HepG2 (cell line): Measurements from ENCODE around the gene NLRP6. TPM values are rescaled to one million over a fixed set of nuclear protein-coding genes. Genes with fewer than 3 reads are reported as not detected.

Source experiments
- ATAC-seq: fragments of 200-7000 bp; cut with Tn5 transposase; 3 replicates; pipeline ENCODE4 v1.9.1; 2020; ENCODE audit warnings: mild to moderate bottlenecking, moderate library complexity
- BruUV-seq: library from RNA; stranded (reverse); fragments of 400-500 nt; replicated peaks from 2 replicates; lab custom pipeline; 2021; lab: Mats Ljungman, UMichigan
- CTCF ChIA-PET: fragments of 300-600 bp; formaldehyde crosslinking; extraction: SDS; loops from one replicate; lab custom pipeline; 2021; ENCODE audit warnings: low total read pairs, inconsistent platforms, low intra/inter-chr PET ratio; lab: Yijun Ruan, JAX
- POLR2A ChIA-PET: fragments of 350-600 bp; sonication (Branson Sonifier 250); formaldehyde crosslinking; loops from one replicate; lab custom pipeline; 2020; ENCODE audit warnings: antibody characterized with exemption, inconsistent platforms; lab: Yijun Ruan, JAX
- DNase-seq: peaks from one replicate; pipeline ENCODE4 v3.0.0-alpha.2; 2015; ENCODE audit warnings: low spot score
- FAIRE-seq: peaks from 3 replicates; lab custom pipeline; 2011; peaks lifted over from hg19 to GRCh38; lab: Jason Lieb, UNC
- H2AFZ ChIP-seq: one replicate; pipeline ENCODE4 v1.6.1; 2011; ENCODE audit warnings: low read length, inconsistent platforms
- H3K27ac ChIP-seq: fragments of 300-600 bp; 3 replicates; pipeline ENCODE4 v1.8.0; 2011; ENCODE audit warnings: mixed run types, mild to moderate bottlenecking, mixed read lengths, low read length, inconsistent platforms; ENCODE audit not compliant: insufficient read depth; ENCODE audit errors: extremely low read length
- H3K27me3 ChIP-seq, 2 experiments: fragments of 200-600 bp in 1 of 2; 2 replicates in 1 of 2; 3 replicates in 1 of 2; pipeline versions ENCODE4 v1.6.0 to v1.8.0; 2011; ENCODE audit warnings: low read length in 2 of 2, mild to moderate bottlenecking in 2 of 2, moderate library complexity in 2 of 2, inconsistent platforms in 1 of 2; ENCODE audit not compliant: insufficient read depth in 2 of 2, control insufficient read depth in 1 of 2
- H3K36me3 ChIP-seq, 2 experiments: fragments of 200-600 bp in 1 of 2; replicated peaks in 1 of 2; 2 replicates in 1 of 2; 3 replicates in 1 of 2; pipeline versions ENCODE4 v1.5.1 to v1.8.0; 2011; ENCODE audit warnings: low read length in 2 of 2, inconsistent platforms in 1 of 2; ENCODE audit not compliant: insufficient read depth in 2 of 2, control insufficient read depth in 1 of 2
- H3K4me1 ChIP-seq: 2 replicates; pipeline ENCODE4 v1.5.1; 2012; ENCODE audit warnings: low read length, inconsistent platforms; ENCODE audit not compliant: insufficient read depth
- H3K4me2 ChIP-seq: 2 replicates; pipeline ENCODE4 v1.6.0; 2011; ENCODE audit warnings: low read depth, low read length, inconsistent platforms
- H3K4me3 ChIP-seq, 3 experiments: fragments of 200-600 bp in 1 of 3; sonication (generic), shearing (Covaris generic) in 1 of 3; replicated peaks in 1 of 3; 2 replicates each; pipeline ENCODE4 v1.5.1; 2011 to 2016; ENCODE audit warnings: low read length in 3 of 3, inconsistent platforms in 2 of 3, low read depth in 2 of 3, mild to moderate bottlenecking in 2 of 3, control low read depth in 1 of 3, mixed read lengths in 1 of 3; ENCODE audit not compliant: insufficient read depth in 1 of 3
- H3K79me2 ChIP-seq: one replicate; pipeline ENCODE4 v1.6.1; 2011; ENCODE audit warnings: low read length, inconsistent platforms; ENCODE audit not compliant: insufficient read depth
- H3K9ac ChIP-seq: 2 replicates; pipeline ENCODE4 v1.6.0; 2011; ENCODE audit warnings: mild to moderate bottlenecking, low read depth, low read length, inconsistent platforms; ENCODE audit not compliant: insufficient read depth
- H3K9me3 ChIP-seq: 2 replicates; pipeline ENCODE4 v1.5.1; 2012; ENCODE audit warnings: mild to moderate bottlenecking, low read length
- H4K20me1 ChIP-seq: 2 replicates; pipeline ENCODE4 v1.6.0; 2011; ENCODE audit warnings: inconsistent platforms, mild to moderate bottlenecking, low read length, moderate library complexity; ENCODE audit not compliant: insufficient read depth
- AGO2 ChIP-seq: fragments of 200-400 bp; formaldehyde crosslinking; optimal IDR thresholded peaks from 2 replicates; pipeline ENCODE3; 2017; ENCODE audit warnings: mild to moderate bottlenecking, low read depth, low read length, moderate library complexity
- CAMTA2 ChIP-seq: sonication (generic); formaldehyde crosslinking; IDR thresholded peaks from 2 replicates; pipeline ENCODE4 v1.4.0; 2020; ENCODE audit warnings: mild to moderate bottlenecking, missing genetic modification reagents, borderline replicate concordance
- CREB1 ChIP-seq, 2 experiments: fragments of 450-650 bp in 1 of 2; IDR thresholded peaks; 2 replicates each; pipeline ENCODE4 v1.6.1; 2016 to 2017; ENCODE audit warnings: control low read depth in 1 of 2, mild to moderate bottlenecking in 1 of 2, missing compliant biosample characterization in 1 of 2, missing genetic modification characterization in 1 of 2
- DPF2 ChIP-seq: sonication (generic); formaldehyde crosslinking; IDR thresholded peaks from 2 replicates; pipeline ENCODE4 v1.4.0; 2020; ENCODE audit warnings: mild to moderate bottlenecking, low read depth, missing genetic modification reagents, borderline replicate concordance
- HNRNPL ChIP-seq: fragments of 200-400 bp; formaldehyde crosslinking; IDR thresholded peaks from 2 replicates; pipeline ENCODE4 v1.6.1; 2017; ENCODE audit warnings: mild to moderate bottlenecking, low read depth, low read length
- RBFOX2 ChIP-seq: fragments of 200-400 bp; formaldehyde crosslinking; IDR thresholded peaks from 2 replicates; pipeline ENCODE4 v1.6.1; 2017; ENCODE audit warnings: low read depth, mild to moderate bottlenecking, low read length
- SMC3 ChIP-seq: IDR thresholded peaks from 2 replicates; pipeline ENCODE4 v1.6.1; 2011; ENCODE audit warnings: low read length, improper control_type of control experiment
- SP4 ChIP-seq: sonication (generic); formaldehyde crosslinking; IDR thresholded peaks from 2 replicates; pipeline ENCODE4 v1.8.1; 2023; ENCODE audit warnings: mild to moderate bottlenecking, missing genetic modification reagents
- TBX3 ChIP-seq: fragments of 450-650 bp; IDR thresholded peaks from 2 replicates; pipeline ENCODE4 v1.6.1; 2017; ENCODE audit warnings: antibody characterized with exemption, mild to moderate bottlenecking, inconsistent platforms, borderline replicate concordance
- ZNF616 ChIP-seq: sonication (generic); formaldehyde crosslinking; IDR thresholded peaks from 2 replicates; pipeline ENCODE4 v1.5.0; 2020; ENCODE audit warnings: low read depth, mild to moderate bottlenecking, missing genetic modification reagents
- ZNF674 ChIP-seq: sonication (generic); formaldehyde crosslinking; IDR thresholded peaks from 2 replicates; pipeline ENCODE4 v1.5.0; 2020; ENCODE audit warnings: low read depth, mild to moderate bottlenecking, missing genetic modification reagents
- WGBS: methylation state at CpG from one replicate; pipeline ENCODE4 v1.1.6; 2017; ENCODE audit warnings: low lambda C conversion rate; 5-methylcytosine and 5-hydroxymethylcytosine counted together
- in situ Hi-C: cut with HindIII; loops from 2 replicates; pipeline ENCODE4 v1.10.0; 2017; ENCODE audit warnings: low pct_unique_long_range_greater_than_20kb; ENCODE audit not compliant: extremely low pct_ligation_motif_present
- intact Hi-C: fragments of 100-400 bp; cut with micrococcal nuclease; formaldehyde crosslinking; loops from one replicate; pipeline ENCODE4 v1.10.0; 2022; ENCODE audit not compliant: unreplicated experiment
- polyA plus RNA-seq, 8 experiments: library from polyadenylated mRNA; depleted of rRNA in 3 of 8; stranded (reverse) in 7 of 8; unstranded in 1 of 8; fragments of >200 nt; fragmentation: Illumina TruSeq in 4 of 8; extraction: Trizol in 4 of 8; gene quantifications; 2 replicates each; pipeline versions ENCODE4 v1.2.1 to v1.2.3, GENCODE V29; 2011 to 2016; ENCODE audit warnings: low read depth in 4 of 8, missing spikeins in 1 of 8, mixed read lengths in 1 of 8; ENCODE audit not compliant: insufficient read depth in 1 of 8
- total RNA-seq, 5 experiments: library from RNA; depleted of rRNA; stranded (reverse); fragments of >200 nt; fragmentation: Illumina TruSeq; extraction: Trizol; gene quantifications; 2 replicates each; pipeline ENCODE4 v1.2.3, GENCODE V29; 2016; ENCODE audit warnings: low read depth in 1 of 5
- TF ChIP-seq, protein P1 (sequence below): sonication (generic); formaldehyde crosslinking; conservative IDR thresholded peaks from 2 replicates; pipeline ENCODE4 v1.4.0; 2020; ENCODE audit warnings: missing genetic modification reagents
- TF ChIP-seq, protein P2 (sequence below): sonication (generic); formaldehyde crosslinking; IDR thresholded peaks from 2 replicates; pipeline ENCODE4 v1.8.0; 2022; ENCODE audit warnings: low read depth, missing genetic modification reagents
- TF ChIP-seq, protein P3 (sequence below): sonication (generic); formaldehyde crosslinking; IDR thresholded peaks from 2 replicates; pipeline ENCODE4; 2020; ENCODE audit warnings: missing genetic modification reagents, mild to moderate bottlenecking, borderline replicate concordance

Gene NLRP6
- total and polyA plus RNA-seq, 2 of the 13 experiments (the other 11 are each of a cell fraction or from before 2014, with no cell fraction given), result not detected

DNA sequence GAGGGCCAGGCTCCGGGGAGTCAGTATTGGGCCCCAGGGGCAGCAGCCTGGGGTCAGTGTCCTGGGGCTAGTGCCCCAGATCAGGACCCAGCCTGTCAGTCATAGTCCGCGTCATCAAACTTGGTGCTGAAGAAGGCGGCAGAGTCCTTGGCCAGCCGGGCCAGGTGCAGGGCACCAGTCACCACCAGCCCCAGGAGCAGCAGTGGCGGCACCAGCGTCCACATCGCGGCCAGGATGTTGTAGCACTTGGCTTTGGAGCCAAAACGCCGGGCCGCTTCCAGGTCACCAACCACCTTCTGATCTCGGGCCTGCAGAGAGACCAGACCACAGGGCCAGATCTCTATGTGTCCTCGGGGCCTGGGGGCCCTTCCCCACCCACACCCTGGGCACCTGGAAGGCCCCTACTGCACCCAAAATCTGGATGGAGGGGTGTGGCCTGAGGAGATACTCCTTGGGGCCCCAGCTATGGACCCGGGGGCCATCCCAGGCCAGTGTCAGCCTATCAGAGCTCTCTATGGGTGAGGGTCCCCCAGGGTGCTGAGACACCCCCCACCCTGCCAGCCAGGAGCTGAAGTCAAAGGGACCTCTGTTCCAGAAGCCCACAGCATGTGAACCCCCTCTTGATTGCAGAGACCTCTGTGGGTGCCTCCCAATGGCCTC lies 20.3 kb downstream of the NLRP6 start:
- no CpG with 5 or more reads among the region's 15 CpGs for WGBS
- H3K79me2 ChIP-seq, result no peaks in the 10 kb centered on the region
- POLR2A ChIA-PET, result interaction anchor here (1.5 kb wide), 1 partner anchor 57 kb away, joined by 3 read pairs; no protein-coding TSS in a partner anchor
- BruUV-seq, result no TSS peak
- H3K27ac ChIP-seq, result no peak overlapping the region
- FAIRE-seq (no peak), DNase-seq (no peak), ATAC-seq (peak; percentile 30)
- CTCF ChIA-PET, result no interaction called here
- H3K27me3 ChIP-seq, result peaks cover 11 to 20% of the 10 kb centered on the region in 2 experiments
- H3K4me1 ChIP-seq, result peaks cover 35% of the 10 kb centered on the region
- peak overlapping the region in 1 of 3 experiments; percentile 52; a peak in 2 of 6 replicates for H3K4me3 ChIP-seq
- H2AFZ ChIP-seq, result no peak overlapping the region
- H3K4me2 ChIP-seq, result peak overlapping the region; percentile 67
- 0 out of 2 replicates have a peak overlapping the region, but pooled peaks have one; percentile 22 for H3K9ac ChIP-seq
- in situ Hi-C loops (no loop called here), intact Hi-C loops (no loop called here)
- H3K9me3 ChIP-seq, result no peaks in the 10 kb centered on the region
- no peaks in the 10 kb centered on the region for H4K20me1 ChIP-seq
- no peaks in the 10 kb centered on the region for H3K36me3 ChIP-seq
- TF ChIP-seq HNRNPL, result 0 out of 2 replicates have a peak, but pooled peaks have one; percentile 53
- no peak for TF ChIP-seq ZNF674
- TF ChIP-seq CREB1 (IDR thresholded peaks at IDR 0.05), result peak; percentile 75
- no peak for TF ChIP-seq CREB1 (CRISPR knock-in tag; IDR thresholded peaks at IDR 0.05)
- no peak for TF ChIP-seq TBX3
- TF ChIP-seq, protein P1, sequence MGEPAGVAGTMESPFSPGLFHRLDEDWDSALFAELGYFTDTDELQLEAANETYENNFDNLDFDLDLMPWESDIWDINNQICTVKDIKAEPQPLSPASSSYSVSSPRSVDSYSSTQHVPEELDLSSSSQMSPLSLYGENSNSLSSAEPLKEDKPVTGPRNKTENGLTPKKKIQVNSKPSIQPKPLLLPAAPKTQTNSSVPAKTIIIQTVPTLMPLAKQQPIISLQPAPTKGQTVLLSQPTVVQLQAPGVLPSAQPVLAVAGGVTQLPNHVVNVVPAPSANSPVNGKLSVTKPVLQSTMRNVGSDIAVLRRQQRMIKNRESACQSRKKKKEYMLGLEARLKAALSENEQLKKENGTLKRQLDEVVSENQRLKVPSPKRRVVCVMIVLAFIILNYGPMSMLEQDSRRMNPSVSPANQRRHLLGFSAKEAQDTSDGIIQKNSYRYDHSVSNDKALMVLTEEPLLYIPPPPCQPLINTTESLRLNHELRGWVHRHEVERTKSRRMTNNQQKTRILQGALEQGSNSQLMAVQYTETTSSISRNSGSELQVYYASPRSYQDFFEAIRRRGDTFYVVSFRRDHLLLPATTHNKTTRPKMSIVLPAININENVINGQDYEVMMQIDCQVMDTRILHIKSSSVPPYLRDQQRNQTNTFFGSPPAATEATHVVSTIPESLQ (CRISPR knock-in tag), result no peak
- TF ChIP-seq CAMTA2, result no peak
- TF ChIP-seq, protein P2, sequence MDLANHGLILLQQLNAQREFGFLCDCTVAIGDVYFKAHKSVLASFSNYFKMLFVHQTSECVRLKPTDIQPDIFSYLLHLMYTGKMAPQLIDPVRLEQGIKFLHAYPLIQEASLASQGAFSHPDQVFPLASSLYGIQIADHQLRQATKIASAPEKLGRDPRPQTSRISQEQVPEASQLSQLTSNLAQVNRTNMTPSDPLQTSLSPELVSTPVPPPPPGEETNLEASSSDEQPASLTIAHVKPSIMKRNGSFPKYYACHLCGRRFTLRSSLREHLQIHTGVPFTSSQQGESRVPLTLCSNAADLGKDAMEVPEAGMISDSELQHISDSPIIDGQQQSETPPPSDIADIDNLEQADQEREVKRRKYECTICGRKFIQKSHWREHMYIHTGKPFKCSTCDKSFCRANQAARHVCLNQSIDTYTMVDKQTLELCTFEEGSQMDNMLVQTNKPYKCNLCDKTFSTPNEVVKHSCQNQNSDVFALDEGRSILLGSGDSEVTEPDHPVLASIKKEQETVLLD, result no peak
- TF ChIP-seq SP4, result no peak
- TF ChIP-seq ZNF616 (CRISPR knock-in tag), result no peak
- no peak for TF ChIP-seq RBFOX2
- peak; percentile 18 for TF ChIP-seq AGO2
- TF ChIP-seq SMC3, result no peak
- no peak for TF ChIP-seq DPF2 (CRISPR knock-in tag)
- TF ChIP-seq, protein P3, sequence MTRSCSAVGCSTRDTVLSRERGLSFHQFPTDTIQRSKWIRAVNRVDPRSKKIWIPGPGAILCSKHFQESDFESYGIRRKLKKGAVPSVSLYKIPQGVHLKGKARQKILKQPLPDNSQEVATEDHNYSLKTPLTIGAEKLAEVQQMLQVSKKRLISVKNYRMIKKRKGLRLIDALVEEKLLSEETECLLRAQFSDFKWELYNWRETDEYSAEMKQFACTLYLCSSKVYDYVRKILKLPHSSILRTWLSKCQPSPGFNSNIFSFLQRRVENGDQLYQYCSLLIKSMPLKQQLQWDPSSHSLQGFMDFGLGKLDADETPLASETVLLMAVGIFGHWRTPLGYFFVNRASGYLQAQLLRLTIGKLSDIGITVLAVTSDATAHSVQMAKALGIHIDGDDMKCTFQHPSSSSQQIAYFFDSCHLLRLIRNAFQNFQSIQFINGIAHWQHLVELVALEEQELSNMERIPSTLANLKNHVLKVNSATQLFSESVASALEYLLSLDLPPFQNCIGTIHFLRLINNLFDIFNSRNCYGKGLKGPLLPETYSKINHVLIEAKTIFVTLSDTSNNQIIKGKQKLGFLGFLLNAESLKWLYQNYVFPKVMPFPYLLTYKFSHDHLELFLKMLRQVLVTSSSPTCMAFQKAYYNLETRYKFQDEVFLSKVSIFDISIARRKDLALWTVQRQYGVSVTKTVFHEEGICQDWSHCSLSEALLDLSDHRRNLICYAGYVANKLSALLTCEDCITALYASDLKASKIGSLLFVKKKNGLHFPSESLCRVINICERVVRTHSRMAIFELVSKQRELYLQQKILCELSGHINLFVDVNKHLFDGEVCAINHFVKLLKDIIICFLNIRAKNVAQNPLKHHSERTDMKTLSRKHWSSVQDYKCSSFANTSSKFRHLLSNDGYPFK (CRISPR knock-in tag), result no peak
